ENCODE data around the gene S100A8. TPM values are rescaled to one million over a fixed set of nuclear protein-coding genes. Genes with fewer than 3 reads are reported as not detected.

S100A8 gene
- total RNA-seq, 1 experiment from 2014 or later, result not detected

- Histone ChIP-seq H3K36me3 (ENCODE audit: control insufficient read depth, insufficient read depth, low read length) (no peaks in the 10 kb centered on the region), H3K4me3 (ENCODE audit: low read depth, low read length) (no peak overlapping the region), H3K9me3 (no peaks in the 10 kb centered on the region), H3K4me1 (peaks cover 28% of the 10 kb centered on the region), H3K27me3 (replicated peaks; ENCODE audit: control insufficient read depth, insufficient read depth, low read length) (no peaks in the 10 kb centered on the region)
- intact Hi-C loops (cut with micrococcal nuclease; ENCODE audit: unreplicated experiment), result no loop called here
- ChIA-PET CTCF (interaction anchor here (1.2 kb wide), 1 partner anchor 10 kb away, joined by 4 read pairs; no protein-coding TSS in a partner anchor), POLR2A (no interaction called here)
- BruUV-seq (replicated peaks), result no TSS peak
- Mint-ChIP-seq H3K27ac (ENCODE audit: unreplicated experiment) (no peak overlapping the region), H3K4me3 (ENCODE audit: unreplicated experiment) (no peak overlapping the region), H3K4me1 (ENCODE audit: low read depth, unreplicated experiment) (peaks cover 6% of the 10 kb centered on the region), H3K27me3 (ENCODE audit: insufficient read depth, unreplicated experiment) (peaks cover 5% of the 10 kb centered on the region), H3K36me3 (ENCODE audit: insufficient read depth, unreplicated experiment) (no peaks in the 10 kb centered on the region), H3K9me3 (ENCODE audit: unreplicated experiment) (no peaks in the 10 kb centered on the region)
- TF ChIP-seq CTCF (IDR thresholded peaks at IDR 0.05; ENCODE audit: insufficient read depth in 1 of 2, low read depth in 1 of 2, low read length in 1 of 2, severe bottlenecking in 1 of 2, unreplicated experiment in 1 of 2), result no peak
- no peak for DNase-seq
Observed at GRCh38 chr1:153362187-153362775, 28.6 kb downstream of the S100A8 start.

GRCh38 chr1:153361480-153362109 lies 29.3 kb downstream of the S100A8 start:
- peaks cover 5% of the 10 kb centered on the region for H3K27me3 Mint-ChIP-seq (ENCODE audit: insufficient read depth, unreplicated experiment)
- Histone ChIP-seq H3K4me3 (ENCODE audit: low read depth, low read length) (no peak overlapping the region), H3K36me3 (ENCODE audit: control insufficient read depth, insufficient read depth, low read length) (no peaks in the 10 kb centered on the region), H3K27me3 (replicated peaks; ENCODE audit: control insufficient read depth, insufficient read depth, low read length) (no peaks in the 10 kb centered on the region), H3K4me1 (peaks cover 28% of the 10 kb centered on the region), H3K9me3 (no peaks in the 10 kb centered on the region)
- POLR2A ChIA-PET, result no interaction called here
- CTCF ChIA-PET, result interaction anchor here (0.6 to 1.2 kb wide), 2 partner anchors 9 to 47 kb away, joined by 3 to 4 read pairs; no protein-coding TSS in a partner anchor
- H3K4me1 Mint-ChIP-seq (ENCODE audit: low read depth, unreplicated experiment), result peaks cover 6% of the 10 kb centered on the region
- BruUV-seq (replicated peaks), result no TSS peak
- no peaks in the 10 kb centered on the region for H3K9me3 Mint-ChIP-seq (ENCODE audit: unreplicated experiment)
- H3K4me3 Mint-ChIP-seq (ENCODE audit: unreplicated experiment), result no peak overlapping the region
- TF ChIP-seq CTCF (IDR thresholded peaks at IDR 0.05; ENCODE audit: insufficient read depth in 1 of 2, low read depth in 1 of 2, low read length in 1 of 2, severe bottlenecking in 1 of 2, unreplicated experiment in 1 of 2), result no peak
- no peak for DNase-seq
- intact Hi-C loops (cut with micrococcal nuclease; ENCODE audit: unreplicated experiment), result no loop called here
- H3K27ac Mint-ChIP-seq (ENCODE audit: unreplicated experiment), result no peak overlapping the region
- no peaks in the 10 kb centered on the region for H3K36me3 Mint-ChIP-seq (ENCODE audit: insufficient read depth, unreplicated experiment)

- ChIA-PET CTCF (interaction anchor here (0.6 kb wide), 1 partner anchor 48 kb away, joined by 3 read pairs; no protein-coding TSS in a partner anchor), POLR2A (no interaction called here)
- Histone ChIP-seq H3K4me3 (ENCODE audit: low read depth, low read length) (no peak overlapping the region), H3K36me3 (ENCODE audit: control insufficient read depth, insufficient read depth, low read length) (no peaks in the 10 kb centered on the region), H3K9me3 (no peaks in the 10 kb centered on the region), H3K4me1 (peaks cover 28% of the 10 kb centered on the region), H3K27me3 (replicated peaks; ENCODE audit: control insufficient read depth, insufficient read depth, low read length) (no peaks in the 10 kb centered on the region)
- Mint-ChIP-seq H3K4me1 (ENCODE audit: low read depth, unreplicated experiment) (peaks cover 6% of the 10 kb centered on the region), H3K4me3 (ENCODE audit: unreplicated experiment) (no peak overlapping the region), H3K27ac (ENCODE audit: unreplicated experiment) (no peak overlapping the region), H3K27me3 (ENCODE audit: insufficient read depth, unreplicated experiment) (peaks cover 10% of the 10 kb centered on the region), H3K9me3 (ENCODE audit: unreplicated experiment) (no peaks in the 10 kb centered on the region), H3K36me3 (ENCODE audit: insufficient read depth, unreplicated experiment) (no peaks in the 10 kb centered on the region)
- intact Hi-C loops (cut with micrococcal nuclease; ENCODE audit: unreplicated experiment), result no loop called here
- DNase-seq, result no peak
- BruUV-seq (replicated peaks), result no TSS peak
- TF ChIP-seq CTCF (IDR thresholded peaks at IDR 0.05; ENCODE audit: insufficient read depth in 1 of 2, low read depth in 1 of 2, low read length in 1 of 2, severe bottlenecking in 1 of 2, unreplicated experiment in 1 of 2), result no peak
Observed at GRCh38 chr1:153360592-153361479, 30.0 kb downstream of the S100A8 start.

Measured in Caco-2 (cell line).